Stimulated activated effector memory CD8-positive, alpha-beta T cell treated with anti-CD3 and anti-CD28 coated beads, Interleukin-12 subunit alpha, Interleukin-12 subunit beta, amount 100 ng/mL, for 72 hours (primary cell): ENCODE data around the gene CD99.

Source experiments
- ATAC-seq: fragments of 150-1000 bp; cut with Tn5 transposase; 2 replicates; pipeline ENCODE4 v1.10.0; 2021
- DNase-seq, 2 donors: peaks; one replicate each; pipeline ENCODE4 v3.0.0; 2021 to 2022; ENCODE audit warnings: low spot score in 2 of 2
- H3K27ac Mint-ChIP-seq: one replicate; pipeline ENCODE4 v1.8.0; 2022; ENCODE audit warnings: mild to moderate bottlenecking, mixed read lengths
- H3K36me3 Mint-ChIP-seq: one replicate; pipeline ENCODE4 v1.8.0; 2022; ENCODE audit warnings: mild to moderate bottlenecking, mixed read lengths
- H3K4me1 Mint-ChIP-seq: one replicate; pipeline ENCODE4 v1.8.0; 2022; ENCODE audit warnings: mixed read lengths
- H3K4me3 Mint-ChIP-seq: one replicate; pipeline ENCODE4 v1.8.0; 2022; ENCODE audit warnings: mild to moderate bottlenecking, mixed read lengths
- H3K9me3 Mint-ChIP-seq: one replicate; pipeline ENCODE4 v1.8.0; 2022; ENCODE audit warnings: mixed read lengths

Gene CD99, protein sequence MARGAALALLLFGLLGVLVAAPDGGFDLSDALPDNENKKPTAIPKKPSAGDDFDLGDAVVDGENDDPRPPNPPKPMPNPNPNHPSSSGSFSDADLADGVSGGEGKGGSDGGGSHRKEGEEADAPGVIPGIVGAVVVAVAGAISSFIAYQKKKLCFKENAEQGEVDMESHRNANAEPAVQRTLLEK

DNA sequence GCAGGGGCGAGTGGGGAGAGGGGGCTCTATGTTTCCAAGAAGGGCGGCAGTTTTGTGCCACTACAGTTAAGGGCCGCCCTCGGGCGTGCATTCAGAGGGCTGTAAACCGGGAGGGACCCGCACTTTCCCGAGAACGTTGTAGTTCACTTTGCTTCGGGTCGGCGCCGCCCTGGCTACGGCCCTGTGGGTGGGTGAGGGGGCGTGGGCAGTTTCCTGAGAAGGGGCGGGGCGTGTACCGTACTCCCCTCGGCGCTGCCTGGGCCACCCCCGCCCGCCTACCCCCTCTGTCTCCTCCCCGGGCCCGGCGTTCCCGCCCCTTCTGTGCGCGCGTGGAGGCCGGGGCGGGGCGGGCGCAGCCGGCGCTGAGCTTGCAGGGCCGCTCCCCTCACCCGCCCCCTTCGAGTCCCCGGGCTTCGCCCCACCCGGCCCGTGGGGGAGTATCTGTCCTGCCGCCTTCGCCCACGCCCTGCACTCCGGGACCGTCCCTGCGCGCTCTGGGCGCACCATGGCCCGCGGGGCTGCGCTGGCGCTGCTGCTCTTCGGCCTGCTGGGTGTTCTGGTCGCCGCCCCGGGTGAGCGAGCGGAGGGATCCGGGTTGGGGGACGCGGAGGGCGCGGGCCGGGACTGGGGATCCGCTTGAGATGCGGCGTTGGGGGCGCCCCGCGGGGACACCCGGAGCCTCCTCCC lies at the start of gene CD99:
Gene CD99, plus strand, starts transcription at position 440 of the 687 bp plus-strand sequence. Its CDS starts 66 bp downstream, at position 506.
- ATAC-seq (peak; percentile 90), DNase-seq (peak; percentile 69 to 95)
- peaks cover 39% of the 10 kb centered on the region for H3K4me1 Mint-ChIP-seq
- H3K9me3 Mint-ChIP-seq: no peaks in the 10 kb centered on the region
- peaks cover 45% of the 10 kb centered on the region for H3K36me3 Mint-ChIP-seq
- peak within 1 kb of the TSS; percentile 98 for H3K27ac Mint-ChIP-seq
- H3K4me3 Mint-ChIP-seq: peak within 1 kb of the TSS; percentile 99

GRCh38 chrX:2642146-2642545 lies 48.9 kb upstream of the CD99 start:
- no peaks in the 10 kb centered on the region for H3K9me3 Mint-ChIP-seq
- DNase-seq (no peak), ATAC-seq (no peak)
- H3K27ac Mint-ChIP-seq: no peak overlapping the region
- peaks cover 31% of the 10 kb centered on the region for H3K4me1 Mint-ChIP-seq
- peaks cover 66% of the 10 kb centered on the region for H3K36me3 Mint-ChIP-seq
- H3K4me3 Mint-ChIP-seq: no peak overlapping the region

DNA sequence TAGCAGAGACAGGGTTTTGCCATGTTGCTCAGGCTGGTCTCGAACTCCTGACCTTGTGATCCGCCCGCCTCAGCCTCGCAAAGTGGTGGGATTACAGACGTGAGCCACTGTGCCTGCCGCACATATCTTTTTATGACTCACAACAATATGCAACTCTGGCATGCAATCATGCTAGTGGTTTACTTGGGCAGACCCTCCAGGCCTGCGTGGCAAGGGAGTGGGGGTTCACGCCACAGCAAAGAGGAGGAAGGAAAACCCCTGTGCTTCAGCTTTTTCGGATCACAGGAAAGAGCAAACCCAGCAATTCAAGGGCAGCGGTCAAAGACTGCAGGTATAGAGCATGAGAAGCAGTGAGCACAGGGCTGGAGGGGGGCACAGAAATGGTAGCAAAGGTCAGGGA lies 48.3 kb upstream of the CD99 start:
- Mint-ChIP-seq H3K27ac (peak overlapping the region; percentile 69), H3K4me1 (peaks cover 33% of the 10 kb centered on the region), H3K36me3 (peaks cover 68% of the 10 kb centered on the region), H3K9me3 (no peaks in the 10 kb centered on the region), H3K4me3 (no peak overlapping the region)
- peak; percentile 38 for ATAC-seq
- no peak for DNase-seq

GRCh38 chrX:2643880-2644279 lies 47.2 kb upstream of the CD99 start:
- Mint-ChIP-seq H3K4me1 (peaks cover 26% of the 10 kb centered on the region), H3K4me3 (no peak overlapping the region), H3K27ac (no peak overlapping the region), H3K9me3 (no peaks in the 10 kb centered on the region), H3K36me3 (peaks cover 61% of the 10 kb centered on the region)
- DNase-seq (no peak), ATAC-seq (no peak)

DNA sequence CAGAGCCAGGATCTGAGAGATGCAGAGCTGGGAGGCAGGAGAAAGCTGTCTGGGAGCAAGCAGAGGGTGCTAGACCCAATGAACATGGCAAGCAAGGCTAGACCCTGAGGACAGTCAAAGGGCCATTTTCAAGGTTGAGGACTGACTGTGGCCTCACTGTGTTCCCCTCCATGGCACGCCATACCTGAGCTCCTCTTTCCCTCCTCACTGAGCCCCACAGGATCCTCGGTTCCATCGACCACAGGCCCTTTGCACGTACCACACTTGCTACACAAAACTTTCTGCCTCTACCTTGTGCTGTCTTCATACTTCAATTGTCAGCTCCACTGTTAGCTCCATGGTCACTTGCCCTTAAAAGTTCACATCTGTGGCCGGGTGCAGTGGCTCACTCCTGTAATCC lies 45.5 kb upstream of the CD99 start:
- Mint-ChIP-seq H3K9me3 (no peaks in the 10 kb centered on the region), H3K4me3 (no peak overlapping the region), H3K4me1 (peaks cover 35% of the 10 kb centered on the region), H3K27ac (no peak overlapping the region), H3K36me3 (peaks cover 60% of the 10 kb centered on the region)
- ATAC-seq (no peak), DNase-seq (no peak)

DNA sequence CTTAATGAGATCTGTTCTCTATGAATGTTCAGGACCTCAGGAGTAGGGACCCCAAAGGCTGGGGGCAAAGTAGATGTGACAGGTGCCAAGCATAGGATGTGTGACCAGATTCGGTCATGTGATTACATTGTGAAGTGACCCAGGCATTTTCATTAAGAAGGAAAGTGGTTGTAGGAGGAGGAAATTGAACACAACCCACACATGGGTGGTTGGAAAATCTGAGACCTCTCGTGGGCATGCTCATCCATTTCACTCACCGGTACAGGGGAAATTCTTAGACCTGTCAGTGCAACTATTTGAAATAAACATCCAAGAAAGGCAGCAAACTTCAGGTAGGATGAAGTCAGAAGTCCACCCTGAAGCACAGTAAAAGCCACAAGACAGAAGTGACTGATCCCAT lies 43.5 kb upstream of the CD99 start:
- Mint-ChIP-seq H3K4me3 (no peak overlapping the region), H3K27ac (peak overlapping the region; percentile 9), H3K36me3 (peaks cover 55% of the 10 kb centered on the region), H3K9me3 (no peaks in the 10 kb centered on the region), H3K4me1 (peaks cover 32% of the 10 kb centered on the region)
- DNase-seq: no peak
- ATAC-seq: peak; percentile 68

DNA sequence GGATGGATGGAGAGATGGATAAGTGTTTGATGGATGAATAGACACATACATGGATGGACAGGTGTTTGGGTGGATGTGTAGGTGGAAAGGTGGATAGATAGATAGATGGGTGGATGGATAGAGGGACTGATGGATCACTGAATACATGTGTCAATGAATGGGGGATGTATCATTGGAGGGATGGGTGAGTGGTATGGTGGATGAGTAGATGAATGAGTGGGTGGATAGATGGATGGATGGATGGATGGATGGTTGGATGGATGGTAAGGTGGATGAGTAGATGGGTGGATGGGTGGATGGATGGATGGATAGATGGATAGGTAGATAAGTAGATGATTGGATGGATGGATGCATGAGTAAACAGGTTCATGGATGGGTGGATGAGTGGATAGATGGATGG lies 41.1 kb upstream of the CD99 start:
- peak overlapping the region; percentile 7 for H3K27ac Mint-ChIP-seq
- ATAC-seq: no peak

GRCh38 chrX:2650865-2651264 lies 40.2 kb upstream of the CD99 start:
- DNase-seq: no peak
- Mint-ChIP-seq H3K27ac (peak overlapping the region; percentile 74), H3K36me3 (peaks cover 45% of the 10 kb centered on the region), H3K9me3 (no peaks in the 10 kb centered on the region), H3K4me3 (no peak overlapping the region), H3K4me1 (peaks cover 25% of the 10 kb centered on the region)
- no peak for ATAC-seq

More for the DNA sequence above, 41.1 kb upstream of the CD99 start:
- peaks cover 25% of the 10 kb centered on the region for H3K4me1 Mint-ChIP-seq
- peaks cover 53% of the 10 kb centered on the region for H3K36me3 Mint-ChIP-seq
- DNase-seq: no peak
- H3K9me3 Mint-ChIP-seq: no peaks in the 10 kb centered on the region
- no peak overlapping the region for H3K4me3 Mint-ChIP-seq

- H3K36me3 Mint-ChIP-seq: peaks cover 44% of the 10 kb centered on the region
- no peak overlapping the region for H3K4me3 Mint-ChIP-seq
- DNase-seq (no peak), ATAC-seq (no peak)
- H3K27ac Mint-ChIP-seq: peak overlapping the region; percentile 52
- H3K4me1 Mint-ChIP-seq: peaks cover 18% of the 10 kb centered on the region
- H3K9me3 Mint-ChIP-seq: no peaks in the 10 kb centered on the region
Observed at GRCh38 chrX:2652106-2652505, 39.0 kb upstream of the CD99 start.

DNA sequence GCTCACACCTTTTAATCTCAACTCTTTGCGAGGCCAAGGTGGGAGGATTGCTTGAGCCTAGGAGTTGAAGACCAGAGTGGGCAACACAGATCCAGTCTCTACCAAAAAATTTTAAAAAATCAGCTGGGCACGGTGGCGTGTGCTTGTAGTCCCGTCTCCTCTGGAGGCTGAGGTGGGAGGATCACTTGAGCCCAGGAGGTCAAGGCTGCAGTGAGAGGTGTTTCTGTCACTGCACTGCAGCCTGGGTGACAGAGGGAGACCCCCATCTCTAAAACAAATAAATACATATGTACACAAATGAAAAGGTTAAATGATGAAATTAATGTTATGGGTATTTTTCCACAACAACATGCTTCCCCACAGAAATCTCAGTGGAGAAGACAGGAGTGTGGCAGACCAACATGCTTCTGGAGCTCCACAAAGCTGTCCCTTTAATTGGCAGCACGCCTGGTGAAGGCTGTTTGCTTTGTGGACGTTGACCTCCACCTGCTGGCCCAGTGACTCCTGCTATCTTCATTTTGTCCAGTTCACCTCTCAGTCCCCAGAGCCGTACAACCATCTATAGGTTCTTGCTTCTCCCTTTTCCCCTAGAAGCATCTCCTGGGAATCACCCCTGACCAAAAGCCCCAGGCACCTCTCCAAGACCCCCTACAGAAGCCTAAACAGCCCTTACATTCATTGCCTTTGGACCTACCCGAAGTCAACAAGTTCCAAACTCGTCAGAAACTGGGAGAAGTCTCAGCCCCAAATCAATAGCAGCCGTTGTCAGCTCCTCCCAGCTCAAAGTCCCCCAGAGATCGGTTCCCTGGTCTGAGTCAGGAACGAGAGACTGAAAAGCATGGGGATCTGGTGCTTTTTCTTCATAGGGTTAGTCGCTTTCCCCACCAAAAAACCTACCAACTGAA lies 36.4 kb upstream of the CD99 start:
- no peak for ATAC-seq
- H3K4me1 Mint-ChIP-seq: peaks cover 6% of the 10 kb centered on the region
- no peak overlapping the region for H3K27ac Mint-ChIP-seq
- H3K9me3 Mint-ChIP-seq: no peaks in the 10 kb centered on the region
- peaks cover 31% of the 10 kb centered on the region for H3K36me3 Mint-ChIP-seq
- no peak for DNase-seq
- H3K4me3 Mint-ChIP-seq: no peak overlapping the region

GRCh38 chrX:2656257-2656836 lies 34.7 kb upstream of the CD99 start:
- H3K27ac Mint-ChIP-seq: peak overlapping the region; percentile 2
- H3K4me3 Mint-ChIP-seq: no peak overlapping the region
- H3K36me3 Mint-ChIP-seq: peaks cover 23% of the 10 kb centered on the region
- no peaks in the 10 kb centered on the region for H3K4me1 Mint-ChIP-seq
- H3K9me3 Mint-ChIP-seq: no peaks in the 10 kb centered on the region
- ATAC-seq (no peak), DNase-seq (no peak)

DNA sequence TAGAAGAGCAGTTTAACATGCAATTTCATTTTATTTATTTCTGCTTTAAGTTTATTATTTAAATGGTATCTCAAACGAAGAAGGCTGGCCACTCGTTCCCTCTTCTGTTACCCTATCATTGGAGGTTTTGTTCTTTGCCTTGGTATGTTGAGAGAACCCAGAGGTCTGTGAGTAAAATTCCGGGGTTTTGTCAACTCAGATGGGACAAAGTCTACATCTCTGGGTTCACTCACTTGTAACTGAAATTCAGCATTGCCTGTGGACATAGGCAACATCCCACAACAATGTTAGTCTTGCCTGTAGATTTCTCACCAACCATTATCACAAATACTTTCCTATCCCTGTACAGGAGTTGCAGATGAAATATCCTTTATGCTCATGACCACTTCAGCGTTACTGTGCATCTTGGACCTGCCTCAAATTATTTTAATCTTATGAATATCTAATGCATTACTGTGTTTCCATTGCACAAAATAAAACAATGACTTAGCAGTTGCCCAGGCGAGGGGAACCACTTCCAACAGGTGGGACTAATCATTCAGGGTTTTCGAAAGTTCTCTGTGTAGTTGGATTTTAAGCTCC lies 33.5 kb upstream of the CD99 start:
- H3K9me3 Mint-ChIP-seq: no peaks in the 10 kb centered on the region
- H3K4me3 Mint-ChIP-seq: no peak overlapping the region
- no peak for DNase-seq
- peaks cover 26% of the 10 kb centered on the region for H3K36me3 Mint-ChIP-seq
- no peaks in the 10 kb centered on the region for H3K4me1 Mint-ChIP-seq
- ATAC-seq: no peak
- no peak overlapping the region for H3K27ac Mint-ChIP-seq

DNA sequence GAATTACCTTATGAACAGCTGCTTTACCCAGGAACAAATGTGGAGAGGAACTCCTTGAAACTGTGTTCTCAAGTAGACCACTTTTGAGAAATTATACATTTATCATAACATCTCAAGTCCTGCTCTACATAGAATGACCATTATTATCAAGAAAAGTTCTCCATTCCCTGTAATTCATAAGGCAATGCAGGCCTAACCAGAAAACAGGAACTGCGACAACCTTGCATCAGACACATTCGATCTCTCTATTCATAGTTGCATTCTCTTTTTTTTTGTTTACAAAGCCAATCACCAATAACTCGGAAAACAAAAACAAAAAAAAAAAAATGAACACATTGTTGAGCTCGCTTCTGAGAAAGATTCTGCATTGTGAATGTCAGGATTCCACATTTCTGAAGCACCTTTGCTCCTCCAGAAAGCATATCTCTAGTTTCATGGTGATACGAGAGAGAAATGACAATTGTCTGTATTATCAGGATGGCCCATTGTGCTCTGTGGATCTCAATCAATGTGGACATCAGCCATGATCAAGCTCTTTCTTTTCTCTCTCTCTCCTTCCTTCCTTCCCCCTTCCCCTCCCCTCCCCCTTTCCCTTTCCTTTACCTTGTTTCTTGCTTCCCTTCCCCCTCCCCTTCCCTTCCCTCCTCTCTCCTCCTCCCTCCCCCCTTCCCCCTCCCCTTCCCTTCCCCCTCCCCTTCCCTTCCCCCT lies 32.4 kb upstream of the CD99 start:
- Mint-ChIP-seq H3K27ac (no peak overlapping the region), H3K9me3 (no peaks in the 10 kb centered on the region), H3K4me1 (no peaks in the 10 kb centered on the region), H3K4me3 (no peak overlapping the region), H3K36me3 (peaks cover 32% of the 10 kb centered on the region)
- DNase-seq (no peak), ATAC-seq (no peak)

DNA sequence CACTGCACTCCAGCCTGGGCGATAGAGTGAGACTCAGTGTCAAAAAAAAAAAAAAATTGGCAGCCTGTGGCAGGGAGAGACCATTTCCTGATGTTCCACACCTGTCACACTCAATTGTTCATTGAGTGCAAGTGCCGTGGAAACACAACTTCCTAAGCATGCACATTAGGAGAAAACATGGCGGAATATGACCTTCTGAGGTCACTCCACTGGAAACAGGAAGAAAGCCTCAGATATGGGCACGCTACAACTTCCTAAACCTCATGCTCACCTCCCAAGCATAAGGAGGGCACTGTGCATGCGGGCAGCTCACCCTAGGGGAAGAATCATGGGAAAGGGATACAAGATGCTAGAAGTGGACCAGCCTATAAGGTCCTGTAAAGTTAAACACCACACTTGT lies 28.5 kb upstream of the CD99 start:
- Mint-ChIP-seq H3K4me1 (peaks cover 12% of the 10 kb centered on the region), H3K4me3 (no peak overlapping the region), H3K9me3 (no peaks in the 10 kb centered on the region), H3K36me3 (peaks cover 35% of the 10 kb centered on the region), H3K27ac (no peak overlapping the region)
- DNase-seq (no peak), ATAC-seq (no peak)
